Heart left ventricle (tissue), 16 donors: ENCODE results near the gene STK4. TPM values are rescaled to one million over a fixed set of nuclear protein-coding genes. Genes with fewer than 3 reads are reported as not detected.

Experiments
- ATAC-seq, 4 donors: fragments of 200-7000 bp; cut with Tn5 transposase; one replicate each; pipeline ENCODE4 v1.9.1; 2020 to 2022; ENCODE audit warnings: moderate library complexity in 4 of 4, mild to moderate bottlenecking in 3 of 4, moderate number of reproducible peaks in 1 of 4
- DNase-seq, 5 donors: peaks; one replicate each; pipeline ENCODE4 v3.0.0-alpha.2; 2020
- H3K27ac ChIP-seq, 12 donors: fragments of 200-600 bp; sonication (generic) in 4 of 12; one replicate each; pipeline versions ENCODE4 v1.5.0 to v1.8.0; 2016 to 2022; ENCODE audit warnings: mild to moderate bottlenecking in 2 of 12
- H3K27me3 ChIP-seq, 9 donors: fragments of 200-600 bp; sonication (generic) in 2 of 9; one replicate each; pipeline versions ENCODE4 v1.5.1 to v1.8.0; 2016 to 2022; ENCODE audit warnings: mild to moderate bottlenecking in 3 of 9
- H3K36me3 ChIP-seq, 9 donors: fragments of 200-600 bp; sonication (generic) in 2 of 9; one replicate each; pipeline versions ENCODE4 v1.5.0 to v1.8.0; 2018 to 2022; ENCODE audit warnings: mild to moderate bottlenecking in 2 of 9
- H3K4me1 ChIP-seq, 12 donors: fragments of 200-600 bp; sonication (generic) in 4 of 12; one replicate each; pipeline versions ENCODE4 v1.5.0 to v1.8.0; 2016 to 2022; ENCODE audit warnings: mild to moderate bottlenecking in 3 of 12
- H3K4me3 ChIP-seq, 12 donors: fragments of 200-600 bp; sonication (generic) in 4 of 12; one replicate each; pipeline versions ENCODE4 v1.5.0 to v1.8.0; 2017 to 2022; ENCODE audit warnings: mild to moderate bottlenecking in 9 of 12, moderate library complexity in 4 of 12
- H3K9me3 ChIP-seq, 12 donors: fragments of 200-600 bp; sonication (generic) in 4 of 12; one replicate each; pipeline versions ENCODE4 v1.5.0 to v1.8.0; 2016 to 2022; ENCODE audit warnings: mild to moderate bottlenecking in 1 of 12
- CTCF ChIP-seq, 12 donors: fragments of 200-600 bp; sonication (generic) in 4 of 12; IDR thresholded peaks; one replicate each; pipeline versions ENCODE4 v1.5.0 to v1.8.0; 2018 to 2022; ENCODE audit warnings: antibody characterized with exemption in 12 of 12, mild to moderate bottlenecking in 5 of 12
- POLR2A ChIP-seq, 2 donors: fragments of 450-650 bp; IDR thresholded peaks; one replicate each; pipeline ENCODE4 v1.6.1; 2017; ENCODE audit warnings: antibody characterized with exemption in 2 of 2, mild to moderate bottlenecking in 2 of 2, moderate library complexity in 2 of 2
- WGBS, 4 donors: extraction: QIAGEN DNeasy Blood & Tissue Kit in 2 of 4; methylation state at CpG; one replicate each; pipeline versions ENCODE4 v1.1.5 to v1.1.7; 2013 to 2018; 5-methylcytosine and 5-hydroxymethylcytosine counted together
- intact Hi-C, 10 donors: fragments of 100-400 bp; cut with DNase I; formaldehyde crosslinking; loops; one replicate each; pipeline versions ENCODE4 v1.11.1 to v1.14.2; 2022
- polyA plus RNA-seq, 2 donors: library from polyadenylated mRNA; stranded (reverse); fragments of 200-250 nt; gene quantifications; one replicate each; pipeline ENCODE4 v1.2.3, GENCODE V29; 2013
- total RNA-seq, 9 donors: library from RNA; depleted of rRNA in 2 of 9; stranded (reverse); fragments of >200 nt in 2 of 9; fragmentation: NEBNext Ultra II Directional in 3 of 9; extraction: Animal tissue kit (Norgen Biotek cat#: 25700) in 3 of 9; gene quantifications; one replicate each; pipeline versions ENCODE4 v1.1.0 to v1.2.4, GENCODE V29; 2016 to 2023
- donor health status: ischemic (EF 13 %, LVEDD 7.1; RV severe dilation, severe dysfunction).
- donor health status: healthy with polysubstance abuse.
- donor health status: DM: no; HTN: yes; CAD: no.
- donor health status: DM: no; HTN: no; CAD: no.
- donor health status: ischemic (EF 25% LVEDD 6.9; RV normal size, moderate dysfunction).
- donor health status: ischemic (EF 25% LVEDD 5.7; RV mildly dilated, moderate dysfunction).
- donor health status: healthy.
- donor health status: DM: yes; HTN: yes; CAD: no.
- donor health status: ischemic (EF 35%, LVEDD 5.7; RV mildly dilated, moderate dysfunction).
- donor health status: nonischemic (EF 11% LVEDD 7.7; RV severe dilation, severe dysfunction).
- donor health status: DM: yes; HTN: yes; CAD: no.
- donor health status: PGD.
- donor health status: ischemic (EF 29% LVEDD 5.4; RV normal size, mild dysfunction).
- donor health status: nonischemic (EF 23%, LVEDD 6.1; RV moderate dilation, normal function).

Gene STK4
- total and polyA plus RNA-seq, 11 donors: 3.2 to 25.3 (median 9.3) TPM

DNA sequence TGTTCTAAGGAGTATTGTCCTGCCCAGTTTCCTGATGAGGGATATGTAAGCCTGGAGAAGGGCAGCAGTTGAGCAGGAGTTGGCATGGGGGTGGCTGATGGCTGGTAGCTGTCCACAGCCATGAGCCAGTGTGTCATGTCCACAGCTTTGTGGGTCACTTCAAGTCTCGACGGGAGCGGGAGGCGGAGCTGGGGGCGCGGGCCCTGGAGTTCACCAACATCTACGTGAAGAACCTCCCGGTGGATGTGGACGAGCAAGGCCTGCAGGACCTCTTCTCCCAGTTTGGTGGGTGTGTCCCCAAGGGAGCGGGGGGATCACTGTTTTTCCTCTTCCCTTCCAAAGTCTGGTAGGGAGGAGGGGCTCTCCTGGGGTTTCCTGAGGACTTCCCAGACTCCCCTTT lies 47.6 kb upstream of the STK4 start:
- Histone ChIP-seq H3K27me3 (no peaks in the 10 kb centered on the region), H3K4me1 (no peaks in the 10 kb centered on the region), H3K36me3 (peaks cover 0 to 13% (median 0%) of the 10 kb centered on the region in 9 donors), H3K4me3 (no peak overlapping the region), H3K27ac (no peak overlapping the region), H3K9me3 (no peaks in the 10 kb centered on the region)
- intact Hi-C loops: no loop called here
- peak in 1 of 4 donors; percentile 27 for ATAC-seq
- no peak for DNase-seq
- TF ChIP-seq CTCF (IDR thresholded peaks at IDR 0.05) (no peak), POLR2A (IDR thresholded peaks at IDR 0.05) (no peak)
- 93 to 97% (median 95%) methylated on average over 10 of the region's 10 CpGs for WGBS, 4 donors

DNA sequence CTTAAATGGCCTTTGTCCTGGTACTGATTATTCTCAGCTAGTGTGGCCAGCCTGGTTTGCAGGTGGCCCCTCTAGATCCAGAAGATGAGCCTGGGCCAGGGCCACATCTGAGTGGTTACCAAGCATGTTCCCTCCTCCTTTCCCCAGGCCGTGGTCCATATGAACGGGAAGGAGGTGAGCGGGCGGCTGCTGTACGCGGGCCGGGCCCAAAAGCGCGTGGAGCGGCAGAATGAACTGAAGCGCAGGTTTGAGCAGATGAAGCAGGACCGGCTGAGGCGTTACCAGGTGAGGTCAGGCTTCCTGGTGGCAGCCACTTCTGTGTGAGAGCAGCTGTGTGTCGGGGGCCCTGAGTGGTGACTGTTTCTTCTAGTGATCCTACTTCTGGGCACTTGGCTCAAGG lies 44.9 kb upstream of the STK4 start:
- ATAC-seq (no peak), DNase-seq (no peak)
- H3K4me1 ChIP-seq: no peaks in the 10 kb centered on the region
- H3K4me3 ChIP-seq: no peak overlapping the region
- H3K9me3 ChIP-seq: no peaks in the 10 kb centered on the region
- TF ChIP-seq POLR2A (IDR thresholded peaks at IDR 0.05): no peak
- no peak for TF ChIP-seq CTCF (IDR thresholded peaks at IDR 0.05)
- H3K27ac ChIP-seq: no peak overlapping the region
- no peaks in the 10 kb centered on the region for H3K27me3 ChIP-seq
- H3K36me3 ChIP-seq: peaks cover 0 to 12% (median 0%) of the 10 kb centered on the region in 9 donors
- WGBS, 4 donors: 97 to 98% (median 98%) methylated on average over 10 to 14 of the region's 14 CpGs
- intact Hi-C loops: no loop called here

- Histone ChIP-seq H3K4me3 (no peak overlapping the region), H3K4me1 (no peaks in the 10 kb centered on the region), H3K27me3 (no peaks in the 10 kb centered on the region), H3K36me3 (peaks cover 0 to 10% (median 0%) of the 10 kb centered on the region in 9 donors), H3K9me3 (no peaks in the 10 kb centered on the region), H3K27ac (no peak overlapping the region)
- WGBS, 4 donors: 60 to 70% (median 66%) methylated on average over 4 of the region's 4 CpGs
- TF ChIP-seq CTCF (IDR thresholded peaks at IDR 0.05) (no peak), POLR2A (IDR thresholded peaks at IDR 0.05) (no peak)
- intact Hi-C loops: no loop called here
- DNase-seq: no peak
- no peak for ATAC-seq
These were observed 41.8 kb upstream of the STK4 start for GRCh38 chr20:44924541-44924940.

- 78 to 81% (median 81%) methylated on average over 3 of the region's 3 CpGs for WGBS, 4 donors
- DNase-seq: no peak
- no peak for ATAC-seq
- Histone ChIP-seq H3K4me3 (no peak overlapping the region), H3K4me1 (no peaks in the 10 kb centered on the region), H3K36me3 (peaks cover 0 to 21% (median 0%) of the 10 kb centered on the region in 9 donors), H3K9me3 (no peaks in the 10 kb centered on the region), H3K27me3 (no peaks in the 10 kb centered on the region), H3K27ac (no peak overlapping the region)
- TF ChIP-seq POLR2A (IDR thresholded peaks at IDR 0.05) (no peak), CTCF (IDR thresholded peaks at IDR 0.05) (no peak)
- intact Hi-C loops: no loop called here
These were observed 37.7 kb upstream of the STK4 start for GRCh38 chr20:44928595-44928994.
